Measurements from ENCODE around the gene CEP41.

Gene CEP41

GRCh38 chr7:130384841-130385599 is 55.8 kb downstream of the CEP41 start:
- H3K14ac ChIP-seq (ENCODE audit: low read length in 2 of 2): no peak overlapping the region
- H3K36me3 ChIP-seq (ENCODE audit: control insufficient read depth in 1 of 2, insufficient read depth in 2 of 2, low read depth in 1 of 2, low read length in 2 of 2): peaks cover 0 to 5% of the 10 kb centered on the region in 2 experiments
- no peak overlapping the region for H4K8ac ChIP-seq (ENCODE audit: low read length)
- no peaks in the 10 kb centered on the region for H3K79me1 ChIP-seq (replicated peaks; ENCODE audit: low read length, poor library complexity, severe bottlenecking)
- peak overlapping the region; percentile 7 to 55 for H2BK12ac ChIP-seq (ENCODE audit: low read length in 2 of 2)
- peak overlapping the region; percentile 77 for H2AK5ac ChIP-seq (ENCODE audit: low read length, severe bottlenecking)
- no peak overlapping the region for H3K4me2 ChIP-seq (ENCODE audit: low read length, poor library complexity, severe bottlenecking)
- H4K91ac ChIP-seq (ENCODE audit: low read length): no peak overlapping the region
- no peak for DNase-seq
- WGBS: 96% methylated on average over 13 of the region's 13 CpGs
- H3K23ac ChIP-seq (ENCODE audit: low read length in 2 of 2): no peak overlapping the region
- no peaks in the 10 kb centered on the region for H3K9me3 ChIP-seq (ENCODE audit: control insufficient read depth, low read length)
- no peak overlapping the region for H3K27ac ChIP-seq (ENCODE audit: low read length, poor library complexity, severe bottlenecking)
- H2AFZ ChIP-seq (ENCODE audit: low read depth, low read length): no peak overlapping the region
- no peak overlapping the region for H3K4me3 ChIP-seq (ENCODE audit: insufficient read depth in 1 of 2, low read depth in 1 of 2, low read length in 2 of 2)
- H2BK120ac ChIP-seq (ENCODE audit: low read depth, low read length): no peak overlapping the region
- H3K27me3 ChIP-seq (ENCODE audit: control insufficient read depth in 1 of 2, insufficient read depth in 1 of 2, low read length in 2 of 2): peaks cover 0 to 5% of the 10 kb centered on the region in 2 experiments
- no peak overlapping the region for H3K9ac ChIP-seq (ENCODE audit: low read length)
- H3K18ac ChIP-seq (ENCODE audit: low read depth in 1 of 2, low read length in 2 of 2): no peak overlapping the region
- H3K4me1 ChIP-seq (ENCODE audit: control insufficient read depth, insufficient read depth, low read depth, low read length): peaks cover 27% of the 10 kb centered on the region
- no peak overlapping the region for H3K4ac ChIP-seq (ENCODE audit: low read depth in 1 of 2, low read length in 2 of 2)
- no peak overlapping the region for H2BK5ac ChIP-seq (ENCODE audit: low read depth, low read length, poor library complexity, severe bottlenecking)
- no peak overlapping the region for H2BK15ac ChIP-seq (ENCODE audit: low read depth, poor library complexity, severe bottlenecking)

- Histone ChIP-seq H3K4me2 (ENCODE audit: low read length, poor library complexity, severe bottlenecking) (no peak overlapping the region), H3K4me3 (ENCODE audit: insufficient read depth in 1 of 2, low read depth in 1 of 2, low read length in 2 of 2) (no peak overlapping the region), H2AFZ (ENCODE audit: low read depth, low read length) (no peak overlapping the region), H4K8ac (ENCODE audit: low read length) (no peak overlapping the region), H3K9me3 (ENCODE audit: control insufficient read depth, low read length) (no peaks in the 10 kb centered on the region), H4K91ac (ENCODE audit: low read length) (peak overlapping the region; percentile 57), H2BK12ac (ENCODE audit: low read length in 2 of 2) (peak overlapping the region; percentile 28 to 49), H2BK120ac (ENCODE audit: low read depth, low read length) (no peak overlapping the region), H3K27me3 (ENCODE audit: control insufficient read depth in 1 of 2, insufficient read depth in 1 of 2, low read length in 2 of 2) (peaks cover 0 to 5% of the 10 kb centered on the region in 2 experiments), H3K4ac (ENCODE audit: low read depth in 1 of 2, low read length in 2 of 2) (peak overlapping the region in 1 of 2 experiments; percentile 52), H3K14ac (ENCODE audit: low read length in 2 of 2) (no peak overlapping the region), H2AK5ac (ENCODE audit: low read length, severe bottlenecking) (peak overlapping the region; percentile 77), H3K23ac (ENCODE audit: low read length in 2 of 2) (no peak overlapping the region), H3K18ac (ENCODE audit: low read depth in 1 of 2, low read length in 2 of 2) (no peak overlapping the region), H2BK5ac (ENCODE audit: low read depth, low read length, poor library complexity, severe bottlenecking) (no peak overlapping the region), H3K4me1 (ENCODE audit: control insufficient read depth, insufficient read depth, low read depth, low read length) (peaks cover 33% of the 10 kb centered on the region), H2BK15ac (ENCODE audit: low read depth, poor library complexity, severe bottlenecking) (no peak overlapping the region), H3K79me1 (replicated peaks; ENCODE audit: low read length, poor library complexity, severe bottlenecking) (no peaks in the 10 kb centered on the region), H3K27ac (ENCODE audit: low read length, poor library complexity, severe bottlenecking) (no peak overlapping the region), H3K36me3 (ENCODE audit: control insufficient read depth in 1 of 2, insufficient read depth in 2 of 2, low read depth in 1 of 2, low read length in 2 of 2) (peaks cover 0 to 5% of the 10 kb centered on the region in 2 experiments), H3K9ac (ENCODE audit: low read length) (no peak overlapping the region)
- DNase-seq: no peak
- WGBS: 96% methylated on average over 10 of the region's 10 CpGs
Measured at GRCh38 chr7:130384371-130384801, 56.4 kb downstream of the CEP41 start.

DNA sequence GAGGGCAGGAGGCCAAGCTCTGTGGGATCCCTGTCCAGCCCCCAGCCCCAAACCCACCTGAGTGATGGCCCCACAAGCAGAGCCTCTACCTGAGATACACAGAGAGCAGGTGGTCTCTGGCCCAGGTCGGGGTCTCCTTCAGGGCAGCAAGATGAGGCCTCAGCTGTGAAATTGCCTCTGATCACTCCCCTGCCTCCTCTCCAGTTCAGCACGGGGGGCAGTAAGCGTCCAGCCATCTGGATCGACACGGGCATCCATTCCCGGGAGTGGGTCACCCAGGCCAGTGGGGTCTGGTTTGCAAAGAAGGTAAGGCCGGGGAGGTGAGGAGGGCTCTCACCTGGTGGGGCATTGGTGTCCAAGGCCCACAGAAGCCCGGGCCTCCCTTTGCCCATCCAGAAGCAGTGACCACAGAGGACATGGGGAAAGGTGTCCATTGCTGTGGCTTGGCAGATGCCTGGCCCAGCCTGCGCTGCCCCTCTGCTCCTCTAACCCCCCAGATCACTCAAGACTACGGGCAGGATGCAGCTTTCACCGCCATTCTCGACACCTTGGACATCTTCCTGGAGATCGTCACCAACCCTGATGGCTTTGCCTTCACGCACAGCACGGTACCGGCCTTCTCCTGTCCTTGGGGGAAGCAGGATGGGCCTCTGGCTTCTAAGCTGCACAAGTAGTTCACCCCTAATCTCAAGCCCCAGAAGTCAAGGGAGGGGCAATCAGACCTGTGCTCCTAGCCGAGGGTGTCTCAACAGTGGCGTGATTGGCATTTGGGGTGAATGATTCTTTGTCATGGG is 57.4 kb downstream of the CEP41 start:
- H3K79me1 ChIP-seq (replicated peaks; ENCODE audit: low read length, poor library complexity, severe bottlenecking): no peaks in the 10 kb centered on the region
- H4K91ac ChIP-seq (ENCODE audit: low read length): peak overlapping the region; percentile 23
- no peak overlapping the region for H3K14ac ChIP-seq (ENCODE audit: low read length in 2 of 2)
- H3K4me3 ChIP-seq (ENCODE audit: insufficient read depth in 1 of 2, low read depth in 1 of 2, low read length in 2 of 2): no peak overlapping the region
- H2BK12ac ChIP-seq (ENCODE audit: low read length in 2 of 2): peak overlapping the region in 1 of 2 experiments; percentile 23
- peaks cover 0 to 5% of the 10 kb centered on the region in 2 experiments for H3K27me3 ChIP-seq (ENCODE audit: control insufficient read depth in 1 of 2, insufficient read depth in 1 of 2, low read length in 2 of 2)
- H2AK5ac ChIP-seq (ENCODE audit: low read length, severe bottlenecking): peak overlapping the region; percentile 83
- peaks cover 32% of the 10 kb centered on the region for H3K4me1 ChIP-seq (ENCODE audit: control insufficient read depth, insufficient read depth, low read depth, low read length)
- H3K4me2 ChIP-seq (ENCODE audit: low read length, poor library complexity, severe bottlenecking): no peak overlapping the region
- H3K4ac ChIP-seq (ENCODE audit: low read depth in 1 of 2, low read length in 2 of 2): no peak overlapping the region
- peaks cover 0 to 5% of the 10 kb centered on the region in 2 experiments for H3K36me3 ChIP-seq (ENCODE audit: control insufficient read depth in 1 of 2, insufficient read depth in 2 of 2, low read depth in 1 of 2, low read length in 2 of 2)
- no peak overlapping the region for H3K23ac ChIP-seq (ENCODE audit: low read length in 2 of 2)
- H3K9ac ChIP-seq (ENCODE audit: low read length): no peak overlapping the region
- peak overlapping the region; percentile 82 for H2BK15ac ChIP-seq (ENCODE audit: low read depth, poor library complexity, severe bottlenecking)
- H3K18ac ChIP-seq (ENCODE audit: low read depth in 1 of 2, low read length in 2 of 2): peak overlapping the region in 1 of 2 experiments; percentile 19
- H3K9me3 ChIP-seq (ENCODE audit: control insufficient read depth, low read length): no peaks in the 10 kb centered on the region
- H3K27ac ChIP-seq (ENCODE audit: low read length, poor library complexity, severe bottlenecking): no peak overlapping the region
- no peak overlapping the region for H2AFZ ChIP-seq (ENCODE audit: low read depth, low read length)
- DNase-seq: no peak
- 96% methylated on average over 18 of the region's 18 CpGs for WGBS
- H2BK120ac ChIP-seq (ENCODE audit: low read depth, low read length): peak overlapping the region; percentile 7
- no peak overlapping the region for H4K8ac ChIP-seq (ENCODE audit: low read length)
- H2BK5ac ChIP-seq (ENCODE audit: low read depth, low read length, poor library complexity, severe bottlenecking): no peak overlapping the region

All from mesenchymal stem cell (in vitro differentiated cells and primary cell).